GM12875 (cell line): ENCODE results near the gene GFPT2.

ENCODE experiments used
- H3K4me3 ChIP-seq: one replicate; pipeline ENCODE4 v1.5.1; 2011; ENCODE audit warnings: low read depth, low read length, control low read depth
- TF ChIP-seq, protein P1 (sequence below): IDR thresholded peaks from 2 replicates; pipeline ENCODE4 v1.5.1; 2011; ENCODE audit warnings: low read depth, mild to moderate bottlenecking, control low read depth, inconsistent platforms, low read length, moderate library complexity, borderline replicate concordance; ENCODE audit not compliant: insufficient read depth

GFPT2 gene

DNA sequence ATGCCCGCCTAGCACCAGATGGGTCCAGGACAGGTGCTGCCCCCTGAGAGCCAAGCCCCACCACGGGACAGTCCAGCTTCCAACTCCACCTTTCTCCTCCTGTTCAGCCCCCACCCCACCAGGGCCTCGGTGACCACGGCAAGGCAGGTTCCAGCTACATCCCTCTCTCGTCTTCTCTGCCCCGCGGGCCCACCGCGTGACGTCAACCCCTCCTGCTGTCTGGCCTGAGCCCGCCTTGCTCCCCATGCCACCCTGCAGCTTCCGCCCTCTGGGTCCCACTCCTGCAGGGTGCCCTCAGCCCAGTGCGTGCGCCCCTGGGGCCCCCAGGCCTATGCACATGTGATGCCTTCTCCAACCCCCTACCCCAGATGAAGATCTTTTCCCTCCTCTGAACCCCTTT lies 6.8 kb downstream of the GFPT2 start:
- no peak overlapping the region for H3K4me3 ChIP-seq
- TF ChIP-seq, protein P1, sequence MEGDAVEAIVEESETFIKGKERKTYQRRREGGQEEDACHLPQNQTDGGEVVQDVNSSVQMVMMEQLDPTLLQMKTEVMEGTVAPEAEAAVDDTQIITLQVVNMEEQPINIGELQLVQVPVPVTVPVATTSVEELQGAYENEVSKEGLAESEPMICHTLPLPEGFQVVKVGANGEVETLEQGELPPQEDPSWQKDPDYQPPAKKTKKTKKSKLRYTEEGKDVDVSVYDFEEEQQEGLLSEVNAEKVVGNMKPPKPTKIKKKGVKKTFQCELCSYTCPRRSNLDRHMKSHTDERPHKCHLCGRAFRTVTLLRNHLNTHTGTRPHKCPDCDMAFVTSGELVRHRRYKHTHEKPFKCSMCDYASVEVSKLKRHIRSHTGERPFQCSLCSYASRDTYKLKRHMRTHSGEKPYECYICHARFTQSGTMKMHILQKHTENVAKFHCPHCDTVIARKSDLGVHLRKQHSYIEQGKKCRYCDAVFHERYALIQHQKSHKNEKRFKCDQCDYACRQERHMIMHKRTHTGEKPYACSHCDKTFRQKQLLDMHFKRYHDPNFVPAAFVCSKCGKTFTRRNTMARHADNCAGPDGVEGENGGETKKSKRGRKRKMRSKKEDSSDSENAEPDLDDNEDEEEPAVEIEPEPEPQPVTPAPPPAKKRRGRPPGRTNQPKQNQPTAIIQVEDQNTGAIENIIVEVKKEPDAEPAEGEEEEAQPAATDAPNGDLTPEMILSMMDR = no peak

DNA sequence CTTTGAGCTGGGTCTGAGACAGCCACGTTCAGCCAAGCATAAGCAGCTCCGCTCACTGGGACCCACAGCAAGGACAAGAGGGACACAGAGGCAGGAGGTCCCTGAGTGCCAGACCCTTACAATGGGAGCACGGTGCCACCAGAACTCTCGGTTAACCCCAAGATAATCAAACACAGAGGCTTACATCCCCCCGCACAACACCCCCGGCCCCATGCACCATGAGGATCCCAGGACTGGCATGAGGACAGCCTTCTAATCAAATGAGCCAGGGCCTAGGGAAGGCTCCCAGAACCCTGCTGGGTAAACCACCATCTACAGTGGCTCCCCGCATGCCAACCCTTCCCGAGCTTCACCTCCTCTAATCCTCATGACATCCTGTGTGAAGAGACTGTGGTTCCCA lies 7.4 kb downstream of the GFPT2 start:
- no peak overlapping the region for H3K4me3 ChIP-seq
- TF ChIP-seq, protein P1 = no peak

DNA sequence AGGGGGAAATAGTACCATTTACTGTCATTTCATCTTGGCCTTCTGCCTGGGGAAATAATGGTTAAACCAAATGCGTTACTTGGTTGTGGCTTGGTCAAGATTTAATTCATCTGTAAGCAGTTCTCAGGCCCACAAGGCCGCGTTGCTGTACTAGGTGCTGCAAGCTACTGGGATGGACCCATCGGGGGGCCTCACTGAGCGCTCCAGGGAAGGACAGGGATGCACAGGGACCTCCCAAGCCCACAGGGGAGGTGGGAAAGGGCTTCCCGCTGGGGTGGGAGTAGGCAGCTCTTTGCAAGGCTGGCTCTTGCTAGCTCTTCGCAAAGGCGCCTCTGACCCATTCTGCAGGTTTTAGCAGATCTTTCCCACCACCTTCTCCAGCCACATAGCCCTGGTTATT lies 8.0 kb downstream of the GFPT2 start:
- TF ChIP-seq, protein P1 = no peak
- H3K4me3 ChIP-seq = no peak overlapping the region

DNA sequence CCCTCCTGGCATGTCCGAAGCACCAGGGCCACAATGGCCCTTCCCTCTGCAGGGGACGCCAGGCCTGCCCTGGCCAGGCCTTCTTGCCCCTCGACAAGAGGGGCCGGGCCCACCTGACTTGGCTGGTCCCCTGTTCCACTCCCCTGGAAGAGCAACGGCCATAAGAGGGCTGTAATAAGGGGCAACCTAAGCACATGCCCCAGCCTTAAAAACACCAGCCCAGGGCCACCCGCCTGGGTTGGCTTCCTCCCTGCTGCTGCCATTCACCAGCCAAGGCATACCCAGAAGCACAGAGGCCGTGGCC lies 8.5 kb downstream of the GFPT2 start:
- TF ChIP-seq, protein P1 = no peak
- no peak overlapping the region for H3K4me3 ChIP-seq

DNA sequence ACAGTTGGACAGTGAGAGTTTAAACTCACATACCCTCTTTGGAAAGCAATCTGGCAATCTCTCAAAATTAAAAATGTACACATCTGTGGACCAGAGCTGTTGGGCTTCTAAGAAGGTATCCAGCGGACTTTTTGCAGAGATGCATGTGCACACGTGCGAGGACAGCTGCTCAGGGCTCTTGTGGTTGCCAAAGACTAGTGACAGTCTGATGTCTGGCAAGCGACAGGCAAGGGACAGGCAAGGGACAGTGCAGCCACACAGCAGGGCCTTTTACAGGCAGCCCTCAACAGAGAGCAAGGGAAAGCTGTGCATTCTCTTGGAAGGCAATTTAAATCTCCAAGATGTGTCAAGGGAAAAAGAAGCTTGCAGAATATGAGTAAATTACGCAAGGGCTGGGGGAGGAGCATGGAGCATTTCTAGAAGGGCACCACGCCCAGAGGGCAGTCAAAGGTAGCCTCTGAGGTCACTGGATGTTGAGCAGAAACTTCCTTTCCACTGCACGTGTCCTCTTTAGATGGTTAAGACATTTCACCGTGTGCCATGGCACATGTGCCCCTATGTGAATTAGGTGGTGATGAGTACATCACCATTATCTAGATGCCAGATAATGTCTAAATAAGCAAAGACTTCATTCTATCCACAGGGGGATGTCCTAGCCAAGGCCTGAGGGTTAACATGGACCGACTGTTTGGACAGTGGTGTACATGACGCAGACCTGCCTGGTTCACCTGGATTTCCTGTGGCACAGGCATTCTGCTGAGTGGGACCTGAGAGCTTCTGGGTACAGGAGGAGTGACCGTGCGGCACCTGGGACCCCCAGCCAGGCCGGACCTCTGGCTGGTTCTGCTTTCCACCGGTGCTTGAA lies 9.1 kb downstream of the GFPT2 start:
- TF ChIP-seq, protein P1 = no peak
- H3K4me3 ChIP-seq = no peak overlapping the region

DNA sequence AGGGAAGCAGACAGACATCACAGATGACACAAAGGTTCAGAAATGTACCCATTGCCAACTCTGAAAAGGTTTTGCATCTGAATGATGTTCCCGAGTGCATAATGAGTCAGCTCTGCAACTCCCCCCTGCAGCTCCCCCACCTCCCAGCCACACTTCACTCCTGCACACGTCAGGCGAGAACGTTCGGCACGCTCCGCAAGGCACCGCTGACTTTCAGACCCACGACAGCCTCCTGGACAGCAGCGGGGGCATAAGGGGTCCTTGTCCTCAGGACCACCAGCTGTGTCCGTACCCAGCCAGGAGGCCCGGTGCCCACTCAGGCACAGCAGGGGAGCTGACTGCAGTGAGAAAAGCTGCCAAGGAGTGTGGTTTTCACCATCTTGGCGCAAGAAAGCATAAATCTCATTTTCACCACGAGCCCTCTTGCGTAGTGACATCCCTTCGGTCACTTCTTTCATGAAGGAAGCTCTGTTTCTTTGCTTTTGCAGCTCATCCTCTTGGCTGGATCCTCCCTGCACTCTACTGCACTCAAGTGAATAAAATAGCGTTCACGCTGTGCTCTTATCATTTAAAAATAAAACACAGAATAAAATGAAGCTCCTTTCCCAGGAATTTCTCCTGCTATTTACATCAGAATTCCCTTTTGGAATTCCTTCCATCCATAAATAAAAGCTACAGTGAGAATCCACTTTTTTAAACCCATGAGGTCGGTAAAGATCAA lies 9.9 kb downstream of the GFPT2 start:
- H3K4me3 ChIP-seq = no peak overlapping the region
- TF ChIP-seq, protein P1 = no peak

DNA sequence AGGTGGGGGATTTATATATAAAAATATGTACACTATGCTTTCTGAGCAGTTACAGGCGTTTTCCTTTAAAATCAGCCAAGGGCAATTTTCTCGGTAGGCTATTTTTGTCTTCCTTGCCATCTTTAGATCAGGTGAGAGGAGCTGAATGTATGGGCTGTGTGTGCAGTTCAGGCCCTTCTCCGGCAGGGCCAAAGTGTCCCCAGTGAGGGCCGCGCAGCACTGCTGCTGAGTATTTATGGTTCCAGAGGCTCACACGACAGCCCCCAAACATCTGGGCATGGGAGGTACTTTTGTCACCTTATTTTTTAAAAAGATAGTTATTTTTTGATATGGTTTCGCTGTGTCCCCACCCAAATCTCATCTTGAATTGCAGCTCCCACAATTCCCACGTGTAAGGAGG lies 11.5 kb downstream of the GFPT2 start:
- no peak overlapping the region for H3K4me3 ChIP-seq
- TF ChIP-seq, protein P1 = no peak
